Ishikawa (cell line): ENCODE data around the gene RIN3.

Experiments used
- CEBPB ChIP-seq: IDR thresholded peaks from 2 replicates; pipeline ENCODE4 v1.6.1; 2012
- CREB1 ChIP-seq: IDR thresholded peaks from 2 replicates; pipeline ENCODE4 v1.6.1; 2012; ENCODE audit warnings: low read depth
- EP300 ChIP-seq: IDR thresholded peaks from 2 replicates; pipeline ENCODE4 v1.6.1; 2012; ENCODE audit warnings: borderline replicate concordance
- FOXM1 ChIP-seq: IDR thresholded peaks from 2 replicates; pipeline ENCODE4 v1.6.1; 2012; ENCODE audit warnings: low read depth, borderline replicate concordance
- MAX ChIP-seq: IDR thresholded peaks from 2 replicates; pipeline ENCODE4 v1.6.1; 2012
- NFIC ChIP-seq: IDR thresholded peaks from 2 replicates; pipeline ENCODE4 v1.6.1; 2012
- RAD21 ChIP-seq: IDR thresholded peaks from 2 replicates; pipeline ENCODE4 v1.6.1; 2012; ENCODE audit warnings: low read depth
- TAF1 ChIP-seq: IDR thresholded peaks from 2 replicates; pipeline ENCODE4 v1.6.1; 2012; ENCODE audit warnings: low read depth, mild to moderate bottlenecking
- TCF12 ChIP-seq: IDR thresholded peaks from 2 replicates; pipeline ENCODE4 v1.6.1; 2012; ENCODE audit warnings: low read depth
- YY1 ChIP-seq: IDR thresholded peaks from 2 replicates; pipeline ENCODE4 v1.6.1; 2012; ENCODE audit warnings: low read depth
- ZBTB7A ChIP-seq: IDR thresholded peaks from 2 replicates; pipeline ENCODE4 v1.6.1; 2012; ENCODE audit warnings: low read depth
- TF ChIP-seq, protein P1 (sequence below): IDR thresholded peaks from 2 replicates; pipeline ENCODE4 v1.6.1; 2012; ENCODE audit warnings: low read depth, mild to moderate bottlenecking

DNA sequence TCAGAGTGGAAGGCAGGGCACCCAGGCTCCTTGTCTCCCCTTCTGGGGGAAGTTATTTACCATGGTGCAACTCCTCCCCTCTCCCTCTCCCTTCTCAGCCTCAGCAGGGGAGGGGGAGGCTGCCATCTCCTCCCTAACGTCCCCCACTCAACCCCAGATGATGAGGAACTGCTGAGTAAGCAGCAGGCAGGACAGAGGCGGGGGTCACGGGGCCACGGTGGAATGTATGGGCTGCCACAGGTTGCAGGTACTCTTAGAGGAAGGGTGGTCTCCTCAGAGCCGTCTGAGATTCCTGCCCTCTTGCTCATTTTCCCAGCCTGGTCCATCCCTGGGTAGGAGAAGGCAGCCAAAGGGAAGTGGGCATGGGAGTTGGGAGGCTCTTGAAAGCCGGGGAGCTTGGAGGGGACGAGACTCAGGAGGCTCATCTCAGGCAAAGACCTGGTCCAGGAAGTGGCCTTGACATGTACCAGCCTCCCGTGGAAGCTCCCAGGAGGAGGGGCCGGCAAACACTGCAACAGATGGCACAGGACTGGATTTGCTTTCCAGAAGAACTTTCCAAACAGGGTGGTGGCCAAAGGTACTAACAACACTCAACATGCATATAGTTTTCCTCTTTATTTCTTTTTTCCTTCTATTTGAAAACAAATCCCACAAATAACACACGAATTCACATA, 19.0 kb downstream of the RIN3 start:
- no peak for TF ChIP-seq RAD21
- TF ChIP-seq FOXM1 = no peak
- TF ChIP-seq EP300 = no peak
- TF ChIP-seq ZBTB7A = no peak
- no peak for TF ChIP-seq CREB1
- TF ChIP-seq TAF1 = no peak
- TF ChIP-seq, protein P1, sequence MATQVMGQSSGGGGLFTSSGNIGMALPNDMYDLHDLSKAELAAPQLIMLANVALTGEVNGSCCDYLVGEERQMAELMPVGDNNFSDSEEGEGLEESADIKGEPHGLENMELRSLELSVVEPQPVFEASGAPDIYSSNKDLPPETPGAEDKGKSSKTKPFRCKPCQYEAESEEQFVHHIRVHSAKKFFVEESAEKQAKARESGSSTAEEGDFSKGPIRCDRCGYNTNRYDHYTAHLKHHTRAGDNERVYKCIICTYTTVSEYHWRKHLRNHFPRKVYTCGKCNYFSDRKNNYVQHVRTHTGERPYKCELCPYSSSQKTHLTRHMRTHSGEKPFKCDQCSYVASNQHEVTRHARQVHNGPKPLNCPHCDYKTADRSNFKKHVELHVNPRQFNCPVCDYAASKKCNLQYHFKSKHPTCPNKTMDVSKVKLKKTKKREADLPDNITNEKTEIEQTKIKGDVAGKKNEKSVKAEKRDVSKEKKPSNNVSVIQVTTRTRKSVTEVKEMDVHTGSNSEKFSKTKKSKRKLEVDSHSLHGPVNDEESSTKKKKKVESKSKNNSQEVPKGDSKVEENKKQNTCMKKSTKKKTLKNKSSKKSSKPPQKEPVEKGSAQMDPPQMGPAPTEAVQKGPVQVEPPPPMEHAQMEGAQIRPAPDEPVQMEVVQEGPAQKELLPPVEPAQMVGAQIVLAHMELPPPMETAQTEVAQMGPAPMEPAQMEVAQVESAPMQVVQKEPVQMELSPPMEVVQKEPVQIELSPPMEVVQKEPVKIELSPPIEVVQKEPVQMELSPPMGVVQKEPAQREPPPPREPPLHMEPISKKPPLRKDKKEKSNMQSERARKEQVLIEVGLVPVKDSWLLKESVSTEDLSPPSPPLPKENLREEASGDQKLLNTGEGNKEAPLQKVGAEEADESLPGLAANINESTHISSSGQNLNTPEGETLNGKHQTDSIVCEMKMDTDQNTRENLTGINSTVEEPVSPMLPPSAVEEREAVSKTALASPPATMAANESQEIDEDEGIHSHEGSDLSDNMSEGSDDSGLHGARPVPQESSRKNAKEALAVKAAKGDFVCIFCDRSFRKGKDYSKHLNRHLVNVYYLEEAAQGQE = no peak
- no peak for TF ChIP-seq YY1
- no peak for TF ChIP-seq TCF12
- TF ChIP-seq CEBPB = no peak
- TF ChIP-seq MAX = no peak
- no peak for TF ChIP-seq NFIC
